ENCODE data around the gene PLXNA2. TPM values are rescaled to one million over a fixed set of nuclear protein-coding genes. Genes with fewer than 3 reads are reported as not detected.

PLXNA2 gene
- total RNA-seq, 2 experiments from 2014 or later, result 0.13 to 0.23 TPM

- TF ChIP-seq CTCF (IDR thresholded peaks at IDR 0.05), result no peak
- Mint-ChIP-seq H3K9me3 (no peaks in the 10 kb centered on the region), H3K4me3 (no peak overlapping the region), H3K27ac (no peak overlapping the region), H3K27me3 (peaks cover 16% of the 10 kb centered on the region), H3K4me1 (ENCODE audit: low read depth) (peaks cover 4% of the 10 kb centered on the region), H3K36me3 (ENCODE audit: low read depth) (no peaks in the 10 kb centered on the region)
- ChIA-PET CTCF (interaction anchor here (0.6 to 4.7 kb wide), 28 partner anchors 8 to 285 kb away, joined by 3 to 54 read pairs (median 4); partner anchors contain the start of gene PLXNA2), POLR2A (no interaction called here)
- ATAC-seq (peak; percentile 30), DNase-seq (no peak)
- intact Hi-C loops (cut with micrococcal nuclease), result loop anchor here (2.0 kb wide), 1 partner anchor 113 kb away; the partner anchor contains the start of gene PLXNA2
These were observed 112.4 kb downstream of the PLXNA2 start for GRCh38 chr1:208131621-208132286.

GRCh38 chr1:208129487-208129886 lies 114.7 kb downstream of the PLXNA2 start:
- Mint-ChIP-seq H3K4me3 (no peak overlapping the region), H3K27ac (no peak overlapping the region), H3K36me3 (ENCODE audit: low read depth) (no peaks in the 10 kb centered on the region), H3K4me1 (ENCODE audit: low read depth) (peaks cover 4% of the 10 kb centered on the region), H3K27me3 (peaks cover 16% of the 10 kb centered on the region), H3K9me3 (no peaks in the 10 kb centered on the region)
- TF ChIP-seq CTCF (IDR thresholded peaks at IDR 0.05), result no peak
- ChIA-PET CTCF (interaction anchor here (0.9 to 4.7 kb wide), 5 partner anchors 11 to 117 kb away, joined by 3 to 54 read pairs (median 5); partner anchors contain the start of gene PLXNA2), POLR2A (no interaction called here)
- DNase-seq (no peak), ATAC-seq (no peak)
- intact Hi-C loops (cut with micrococcal nuclease), result no loop called here

GRCh38 chr1:208129060-208129459 lies 115.1 kb downstream of the PLXNA2 start:
- Mint-ChIP-seq H3K4me3 (no peak overlapping the region), H3K9me3 (no peaks in the 10 kb centered on the region), H3K27me3 (peaks cover 16% of the 10 kb centered on the region), H3K36me3 (ENCODE audit: low read depth) (no peaks in the 10 kb centered on the region), H3K27ac (no peak overlapping the region), H3K4me1 (ENCODE audit: low read depth) (peaks cover 4% of the 10 kb centered on the region)
- intact Hi-C loops (cut with micrococcal nuclease), result no loop called here
- CTCF ChIA-PET, result interaction anchor here (0.9 to 4.7 kb wide), 5 partner anchors 12 to 117 kb away, joined by 3 to 54 read pairs (median 5); partner anchors contain the start of gene PLXNA2
- no peak for ATAC-seq
- no peak for DNase-seq
- TF ChIP-seq CTCF (IDR thresholded peaks at IDR 0.05), result no peak
- POLR2A ChIA-PET, result no interaction called here

GRCh38 chr1:208127792-208128529 lies 116.2 kb downstream of the PLXNA2 start:
- no peaks in the 10 kb centered on the region for H3K36me3 Mint-ChIP-seq (ENCODE audit: low read depth)
- H3K9me3 Mint-ChIP-seq, result no peaks in the 10 kb centered on the region
- no peak overlapping the region for H3K4me3 Mint-ChIP-seq
- no peak overlapping the region for H3K27ac Mint-ChIP-seq
- peaks cover 16% of the 10 kb centered on the region for H3K27me3 Mint-ChIP-seq
- ChIA-PET POLR2A (no interaction called here), CTCF (no interaction called here)
- intact Hi-C loops (cut with micrococcal nuclease), result no loop called here
- peaks cover 4% of the 10 kb centered on the region for H3K4me1 Mint-ChIP-seq (ENCODE audit: low read depth)
- no peak for DNase-seq
- ATAC-seq, result no peak
- TF ChIP-seq CTCF (IDR thresholded peaks at IDR 0.05), result no peak

- Mint-ChIP-seq H3K36me3 (ENCODE audit: low read depth) (no peaks in the 10 kb centered on the region), H3K4me1 (ENCODE audit: low read depth) (peaks cover 4% of the 10 kb centered on the region), H3K27ac (no peak overlapping the region), H3K9me3 (no peaks in the 10 kb centered on the region), H3K27me3 (peaks cover 16% of the 10 kb centered on the region), H3K4me3 (no peak overlapping the region)
- intact Hi-C loops (cut with micrococcal nuclease), result no loop called here
- POLR2A ChIA-PET, result no interaction called here
- DNase-seq (no peak), ATAC-seq (no peak)
- CTCF ChIA-PET, result no interaction called here
- no peak for TF ChIP-seq CTCF (IDR thresholded peaks at IDR 0.05)
These were observed 116.9 kb downstream of the PLXNA2 start for GRCh38 chr1:208127284-208127683.
